Activated T-cell treated with anti-CD3 and anti-CD28 coated beads, Interleukin-2, amount 50 U/mL, for 24 hours (primary cell): ENCODE measurements around the gene ERP27.
A peak's percentile ranks its signal among the peaks of the same experiment; 100 is the strongest.

ENCODE experiments used
- DNase-seq: peaks from one replicate; pipeline ENCODE4 v3.0.0-alpha.2; 2020
- H3K27ac Mint-ChIP-seq: 2 replicates; pipeline ENCODE4 v1.8.0; 2020; ENCODE audit warnings: mild to moderate bottlenecking, mixed read lengths
- H3K27me3 Mint-ChIP-seq: 2 replicates; pipeline ENCODE4 v1.8.0; 2020; ENCODE audit warnings: mixed read lengths
- H3K36me3 Mint-ChIP-seq: 2 replicates; pipeline ENCODE4 v1.8.0; 2020; ENCODE audit warnings: low read depth, mixed read lengths
- H3K4me1 Mint-ChIP-seq: 2 replicates; pipeline ENCODE4 v1.8.0; 2020; ENCODE audit warnings: low read depth, mixed read lengths
- H3K4me3 Mint-ChIP-seq: 2 replicates; pipeline ENCODE4 v1.8.0; 2020; ENCODE audit warnings: mild to moderate bottlenecking, moderate library complexity, mixed read lengths
- H3K9me3 Mint-ChIP-seq: 2 replicates; pipeline ENCODE4 v1.8.0; 2020; ENCODE audit warnings: mixed read lengths

The ERP27 gene

GRCh38 chr12:14911131-14911530 lies 27.2 kb downstream of the ERP27 start:
- Mint-ChIP-seq H3K27ac (peak overlapping the region; percentile 96), H3K27me3 (no peaks in the 10 kb centered on the region), H3K4me1 (peaks cover 43% of the 10 kb centered on the region), H3K4me3 (peak overlapping the region; percentile 55), H3K9me3 (peaks cover 9% of the 10 kb centered on the region), H3K36me3 (peaks cover 50% of the 10 kb centered on the region)
- DNase-seq: no peak

GRCh38 chr12:14910090-14910915 lies 28.0 kb downstream of the ERP27 start:
- peak; percentile 54 for DNase-seq
- peak overlapping the region; percentile 55 for H3K4me3 Mint-ChIP-seq
- H3K4me1 Mint-ChIP-seq: peaks cover 46% of the 10 kb centered on the region
- H3K36me3 Mint-ChIP-seq: peaks cover 42% of the 10 kb centered on the region
- peaks cover 9% of the 10 kb centered on the region for H3K9me3 Mint-ChIP-seq
- no peaks in the 10 kb centered on the region for H3K27me3 Mint-ChIP-seq
- peak overlapping the region; percentile 96 for H3K27ac Mint-ChIP-seq

GRCh38 chr12:14907953-14908352 lies 30.4 kb downstream of the ERP27 start:
- peaks cover 50% of the 10 kb centered on the region for H3K4me1 Mint-ChIP-seq
- H3K4me3 Mint-ChIP-seq: no peak overlapping the region
- no peak for DNase-seq
- peaks cover 20% of the 10 kb centered on the region for H3K36me3 Mint-ChIP-seq
- no peaks in the 10 kb centered on the region for H3K27me3 Mint-ChIP-seq
- H3K9me3 Mint-ChIP-seq: peaks cover 9% of the 10 kb centered on the region
- peak overlapping the region; percentile 58 for H3K27ac Mint-ChIP-seq

GRCh38 chr12:14906114-14906513 lies 32.2 kb downstream of the ERP27 start:
- Mint-ChIP-seq H3K9me3 (peaks cover 9% of the 10 kb centered on the region), H3K4me1 (peaks cover 53% of the 10 kb centered on the region), H3K4me3 (no peak overlapping the region), H3K27ac (no peak overlapping the region), H3K36me3 (peaks cover 17% of the 10 kb centered on the region), H3K27me3 (no peaks in the 10 kb centered on the region)
- no peak for DNase-seq

GRCh38 chr12:14905269-14906004 lies 32.9 kb downstream of the ERP27 start:
- peaks cover 17% of the 10 kb centered on the region for H3K36me3 Mint-ChIP-seq
- H3K27ac Mint-ChIP-seq: no peak overlapping the region
- H3K4me1 Mint-ChIP-seq: peaks cover 46% of the 10 kb centered on the region
- H3K9me3 Mint-ChIP-seq: peaks cover 9% of the 10 kb centered on the region
- no peaks in the 10 kb centered on the region for H3K27me3 Mint-ChIP-seq
- H3K4me3 Mint-ChIP-seq: no peak overlapping the region
- DNase-seq: no peak

- peaks cover 16% of the 10 kb centered on the region for H3K36me3 Mint-ChIP-seq
Measured at GRCh38 chr12:14904854-14905253, 33.5 kb downstream of the ERP27 start.

GRCh38 chr12:14903386-14904098 lies 34.8 kb downstream of the ERP27 start:
- no peak overlapping the region for H3K4me3 Mint-ChIP-seq
- H3K4me1 Mint-ChIP-seq: peaks cover 32% of the 10 kb centered on the region
- no peak overlapping the region for H3K27ac Mint-ChIP-seq
- DNase-seq: no peak
- peaks cover 16% of the 10 kb centered on the region for H3K36me3 Mint-ChIP-seq
- no peaks in the 10 kb centered on the region for H3K27me3 Mint-ChIP-seq
- peaks cover 9% of the 10 kb centered on the region for H3K9me3 Mint-ChIP-seq

More at GRCh38 chr12:14904854-14905253, 33.5 kb downstream of the ERP27 start:
- H3K4me3 Mint-ChIP-seq: no peak overlapping the region
- H3K27ac Mint-ChIP-seq: no peak overlapping the region
- H3K4me1 Mint-ChIP-seq: peaks cover 41% of the 10 kb centered on the region
- no peaks in the 10 kb centered on the region for H3K27me3 Mint-ChIP-seq
- DNase-seq: no peak
- H3K9me3 Mint-ChIP-seq: peaks cover 9% of the 10 kb centered on the region

- Mint-ChIP-seq H3K27me3 (no peaks in the 10 kb centered on the region), H3K4me1 (peaks cover 22% of the 10 kb centered on the region), H3K4me3 (no peak overlapping the region), H3K36me3 (peaks cover 5% of the 10 kb centered on the region), H3K9me3 (peaks cover under 1% of the 10 kb centered on the region), H3K27ac (no peak overlapping the region)
- DNase-seq: no peak
Measured at GRCh38 chr12:14902465-14902864, 35.9 kb downstream of the ERP27 start.

- H3K4me3 Mint-ChIP-seq: no peak overlapping the region
- no peaks in the 10 kb centered on the region for H3K36me3 Mint-ChIP-seq
Measured at GRCh38 chr12:14901228-14901562, 37.1 kb downstream of the ERP27 start.

GRCh38 chr12:14900521-14901227 lies 37.7 kb downstream of the ERP27 start:
- H3K27me3 Mint-ChIP-seq: no peaks in the 10 kb centered on the region
- peaks cover 21% of the 10 kb centered on the region for H3K4me1 Mint-ChIP-seq
- no peaks in the 10 kb centered on the region for H3K9me3 Mint-ChIP-seq
- no peaks in the 10 kb centered on the region for H3K36me3 Mint-ChIP-seq
- no peak for DNase-seq
- H3K4me3 Mint-ChIP-seq: no peak overlapping the region
- no peak overlapping the region for H3K27ac Mint-ChIP-seq

More at GRCh38 chr12:14901228-14901562, 37.1 kb downstream of the ERP27 start:
- DNase-seq: no peak
- no peaks in the 10 kb centered on the region for H3K9me3 Mint-ChIP-seq
- H3K4me1 Mint-ChIP-seq: peaks cover 21% of the 10 kb centered on the region
- no peak overlapping the region for H3K27ac Mint-ChIP-seq
- H3K27me3 Mint-ChIP-seq: no peaks in the 10 kb centered on the region

- H3K27me3 Mint-ChIP-seq: no peaks in the 10 kb centered on the region
- H3K4me1 Mint-ChIP-seq: peaks cover 2% of the 10 kb centered on the region
- no peaks in the 10 kb centered on the region for H3K9me3 Mint-ChIP-seq
- no peak overlapping the region for H3K4me3 Mint-ChIP-seq
- no peaks in the 10 kb centered on the region for H3K36me3 Mint-ChIP-seq
- DNase-seq: no peak
- no peak overlapping the region for H3K27ac Mint-ChIP-seq
Measured at GRCh38 chr12:14896521-14897169, 41.7 kb downstream of the ERP27 start.

GRCh38 chr12:14893506-14894250 lies 44.7 kb downstream of the ERP27 start:
- no peaks in the 10 kb centered on the region for H3K36me3 Mint-ChIP-seq
- no peak for DNase-seq
- H3K27ac Mint-ChIP-seq: no peak overlapping the region
- no peak overlapping the region for H3K4me3 Mint-ChIP-seq
- no peaks in the 10 kb centered on the region for H3K27me3 Mint-ChIP-seq
- no peaks in the 10 kb centered on the region for H3K4me1 Mint-ChIP-seq
- no peaks in the 10 kb centered on the region for H3K9me3 Mint-ChIP-seq

- DNase-seq: no peak
- no peak overlapping the region for H3K4me3 Mint-ChIP-seq
- H3K9me3 Mint-ChIP-seq: no peaks in the 10 kb centered on the region
- H3K36me3 Mint-ChIP-seq: no peaks in the 10 kb centered on the region
- H3K27me3 Mint-ChIP-seq: no peaks in the 10 kb centered on the region
- H3K4me1 Mint-ChIP-seq: no peaks in the 10 kb centered on the region
- no peak overlapping the region for H3K27ac Mint-ChIP-seq
Measured at GRCh38 chr12:14892726-14893505, 45.4 kb downstream of the ERP27 start.
